AG04450 (cell line): ENCODE measurements around the gene KMT2E. TPM values are rescaled to one million over a fixed set of nuclear protein-coding genes. Genes with fewer than 3 reads are reported as not detected.
"Not testable (repeated sequence)": the region's sequence is repeated elsewhere in the genome, so short reads cannot be mapped to it uniquely, and the experiment has no call there.

Experiments
- CTCF ChIA-PET: fragments of 300-600, 350-600 bp; formaldehyde crosslinking; extraction: SDS; loops from one replicate; lab custom pipeline; 2022; ENCODE audit warnings: antibody characterized with exemption, inconsistent platforms; lab: Charles Lee
- POLR2A ChIA-PET: fragments of 350-600 bp; formaldehyde crosslinking; extraction: SDS; loops from one replicate; lab custom pipeline; 2021; ENCODE audit warnings: antibody characterized with exemption, inconsistent platforms; lab: Yijun Ruan, JAX
- DNase-seq: peaks from one replicate; pipeline ENCODE4 v3.0.0-alpha.2; 2011; ENCODE audit warnings: low read depth, low spot score
- H3K27ac ChIP-seq: one replicate; pipeline ENCODE4 v1.5.1; 2012; ENCODE audit warnings: low read depth, low read length, control low read depth
- H3K27me3 ChIP-seq: one replicate; pipeline ENCODE4 v1.6.0; 2012; ENCODE audit warnings: low read length; ENCODE audit not compliant: control insufficient read depth, insufficient read depth
- H3K4me3 ChIP-seq: 2 replicates; pipeline ENCODE4 v1.5.1; 2011; ENCODE audit warnings: mild to moderate bottlenecking, low read depth, low read length, control low read depth
- H3K9me3 ChIP-seq: 2 replicates; pipeline ENCODE4 v1.5.1; 2012; ENCODE audit warnings: low read length; ENCODE audit not compliant: control insufficient read depth, insufficient read depth
- polyA plus RNA-seq: library from polyadenylated mRNA; depleted of rRNA; stranded (reverse); fragments of >200 nt; gene quantifications from 2 replicates; pipeline ENCODE4 v1.2.3, GENCODE V29; 2011
- TF ChIP-seq, protein P1 (sequence below): IDR thresholded peaks from 2 replicates; pipeline ENCODE4 v1.5.1; 2011; ENCODE audit warnings: low read depth, low read length, control low read depth, inconsistent platforms

Gene KMT2E
- polyA plus RNA-seq, 1 experiment = 13.8 TPM

DNA sequence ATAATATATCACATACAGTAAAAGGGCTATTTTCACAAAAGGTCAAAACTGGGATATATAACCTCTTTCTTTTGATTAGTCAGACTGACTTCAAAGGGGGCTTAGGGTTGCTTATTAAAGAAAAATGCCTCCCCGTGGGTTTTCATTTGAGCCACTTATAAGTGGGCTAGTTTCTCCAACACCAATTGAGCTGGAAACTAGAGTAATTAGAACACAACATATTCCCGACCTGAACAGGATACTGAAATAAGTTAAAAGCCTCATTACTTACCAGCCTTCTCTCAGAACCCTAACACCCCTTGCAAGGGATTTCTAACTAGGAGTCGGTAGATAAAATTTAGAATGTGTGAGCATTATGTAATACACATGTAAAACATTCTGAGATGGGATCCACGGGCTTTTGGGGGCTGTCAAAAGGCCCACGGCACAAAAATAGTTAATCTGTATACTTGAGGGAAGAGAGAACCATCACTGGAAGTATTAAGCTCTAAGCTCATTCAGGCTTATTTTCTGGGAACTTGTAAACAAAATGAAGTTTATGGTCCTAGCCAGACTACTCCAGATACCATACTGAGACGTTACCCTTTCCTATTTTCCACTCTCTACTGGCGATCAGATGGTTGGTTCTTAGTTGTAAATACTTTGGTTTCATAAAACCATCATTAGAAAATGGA lies 29.3 kb upstream of the KMT2E start:
- Histone ChIP-seq H3K27me3 (no peaks in the 10 kb centered on the region), H3K9me3 (no peaks in the 10 kb centered on the region), H3K27ac (peak overlapping the region; percentile 97), H3K4me3 (peak overlapping the region; percentile 70)
- DNase-seq = no peak
- ChIA-PET CTCF (interaction anchor here (1.0 to 1.1 kb wide), 2 partner anchors 17 to 66 kb away, joined by 3 to 4 read pairs; no protein-coding TSS in a partner anchor), POLR2A (interaction anchor here (0.6 to 4.1 kb wide), 4 partner anchors 12 to 499 kb away, joined by 3 to 31 read pairs (median 14); partner anchors contain the start of gene KMT2E)
- TF ChIP-seq, protein P1, sequence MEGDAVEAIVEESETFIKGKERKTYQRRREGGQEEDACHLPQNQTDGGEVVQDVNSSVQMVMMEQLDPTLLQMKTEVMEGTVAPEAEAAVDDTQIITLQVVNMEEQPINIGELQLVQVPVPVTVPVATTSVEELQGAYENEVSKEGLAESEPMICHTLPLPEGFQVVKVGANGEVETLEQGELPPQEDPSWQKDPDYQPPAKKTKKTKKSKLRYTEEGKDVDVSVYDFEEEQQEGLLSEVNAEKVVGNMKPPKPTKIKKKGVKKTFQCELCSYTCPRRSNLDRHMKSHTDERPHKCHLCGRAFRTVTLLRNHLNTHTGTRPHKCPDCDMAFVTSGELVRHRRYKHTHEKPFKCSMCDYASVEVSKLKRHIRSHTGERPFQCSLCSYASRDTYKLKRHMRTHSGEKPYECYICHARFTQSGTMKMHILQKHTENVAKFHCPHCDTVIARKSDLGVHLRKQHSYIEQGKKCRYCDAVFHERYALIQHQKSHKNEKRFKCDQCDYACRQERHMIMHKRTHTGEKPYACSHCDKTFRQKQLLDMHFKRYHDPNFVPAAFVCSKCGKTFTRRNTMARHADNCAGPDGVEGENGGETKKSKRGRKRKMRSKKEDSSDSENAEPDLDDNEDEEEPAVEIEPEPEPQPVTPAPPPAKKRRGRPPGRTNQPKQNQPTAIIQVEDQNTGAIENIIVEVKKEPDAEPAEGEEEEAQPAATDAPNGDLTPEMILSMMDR = no peak

DNA sequence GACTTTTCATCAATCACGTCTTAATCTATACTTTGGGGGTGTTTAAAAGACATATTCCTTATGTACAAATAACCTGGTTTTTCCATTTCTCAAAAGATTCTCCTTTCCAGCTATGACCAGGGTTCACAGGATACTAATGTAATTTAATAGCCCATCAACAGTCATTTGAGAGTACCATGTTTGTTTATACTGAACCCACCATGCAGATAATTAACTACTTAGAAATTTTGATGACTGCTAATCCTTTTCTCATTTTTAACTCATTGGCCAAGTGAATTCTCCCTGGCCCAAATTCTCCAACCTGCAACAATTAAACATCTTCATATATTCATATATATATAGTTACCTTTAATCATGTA lies 28.8 kb upstream of the KMT2E start:
- H3K9me3 ChIP-seq = no peaks in the 10 kb centered on the region
- CTCF ChIA-PET = interaction anchor here (1.1 kb wide), 1 partner anchor 17 kb away, joined by 4 read pairs; no protein-coding TSS in a partner anchor
- POLR2A ChIA-PET = interaction anchor here (0.6 to 4.1 kb wide), 3 partner anchors 25 to 498 kb away, joined by 3 to 31 read pairs (median 16); partner anchors contain the start of gene KMT2E
- no peaks in the 10 kb centered on the region for H3K27me3 ChIP-seq
- TF ChIP-seq, protein P1 = no peak
- H3K4me3 ChIP-seq = no peak overlapping the region
- DNase-seq = no peak
- no peak overlapping the region for H3K27ac ChIP-seq

DNA sequence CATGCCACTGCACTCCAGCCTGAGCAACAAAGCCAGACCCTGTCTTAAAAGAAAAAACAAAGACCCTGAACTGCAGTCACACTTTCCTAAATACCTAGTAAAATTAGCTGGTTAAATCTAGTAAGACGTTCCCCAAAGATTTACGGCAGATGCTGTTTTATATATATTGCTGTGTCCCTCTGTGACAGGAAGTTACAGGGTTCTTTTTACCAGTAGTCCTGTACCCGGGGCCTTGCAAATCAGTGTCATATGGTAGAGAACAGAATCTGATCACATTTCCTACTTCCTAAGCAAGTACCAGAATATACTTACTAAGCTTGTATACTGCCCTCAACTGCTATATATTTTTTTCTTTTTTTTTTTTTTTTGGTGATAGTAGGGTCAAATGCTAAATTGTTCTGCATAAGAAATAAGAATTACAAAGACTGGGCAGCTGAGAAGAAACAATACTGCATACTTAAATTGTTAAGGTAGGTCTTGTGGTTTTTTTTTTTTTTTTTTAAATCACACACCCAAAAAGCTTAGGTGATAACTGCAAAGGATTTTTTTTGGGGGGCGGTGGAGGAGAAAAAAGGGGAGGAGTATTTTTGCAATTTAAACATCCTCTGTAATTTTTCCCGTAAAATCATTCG lies 27.3 kb upstream of the KMT2E start:
- TF ChIP-seq, protein P1 = no peak
- ChIA-PET CTCF (interaction anchor here (0.6 to 0.7 kb wide), 3 partner anchors 37 to 1069 kb away, joined by 3 to 5 read pairs (median 5); no protein-coding TSS in a partner anchor), POLR2A (interaction anchor here (0.6 to 1.0 kb wide), 4 partner anchors 12 to 27 kb away, joined by 3 to 9 read pairs (median 4); no protein-coding TSS in a partner anchor)
- Histone ChIP-seq H3K4me3 (no peak overlapping the region), H3K27me3 (no peaks in the 10 kb centered on the region), H3K27ac (no peak overlapping the region), H3K9me3 (no peaks in the 10 kb centered on the region)
- no peak for DNase-seq

DNA sequence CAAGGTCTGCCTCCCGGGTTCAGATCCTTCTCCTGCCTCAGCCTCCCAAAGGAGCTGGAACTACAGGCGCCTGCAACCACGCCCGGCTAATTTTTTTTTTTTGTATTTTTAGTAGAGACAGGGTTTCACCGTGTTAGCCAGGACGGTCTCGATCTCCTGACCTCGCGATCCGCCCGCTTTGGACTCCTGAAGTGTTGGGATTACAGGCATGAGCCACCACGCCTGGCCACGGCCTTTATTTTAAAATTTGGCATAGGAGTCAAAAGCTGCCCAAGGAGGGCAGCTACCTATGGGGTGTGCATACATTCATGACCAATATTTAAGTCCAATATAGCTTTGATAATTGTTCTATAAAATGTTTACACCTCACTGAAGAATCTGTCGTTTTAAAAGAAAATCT lies 26.6 kb upstream of the KMT2E start:
- not testable (repeated sequence) for H3K4me3 ChIP-seq, H3K27me3 ChIP-seq, H3K27ac ChIP-seq, DNase-seq, H3K9me3 ChIP-seq
- ChIA-PET POLR2A (interaction anchor here (0.6 to 1.1 kb wide), 5 partner anchors 11 to 31 kb away, joined by 3 to 9 read pairs (median 3); no protein-coding TSS in a partner anchor), CTCF (interaction anchor here (0.5 to 0.7 kb wide), 5 partner anchors 38 to 1069 kb away, joined by 3 to 7 read pairs (median 5); no protein-coding TSS in a partner anchor)

DNA sequence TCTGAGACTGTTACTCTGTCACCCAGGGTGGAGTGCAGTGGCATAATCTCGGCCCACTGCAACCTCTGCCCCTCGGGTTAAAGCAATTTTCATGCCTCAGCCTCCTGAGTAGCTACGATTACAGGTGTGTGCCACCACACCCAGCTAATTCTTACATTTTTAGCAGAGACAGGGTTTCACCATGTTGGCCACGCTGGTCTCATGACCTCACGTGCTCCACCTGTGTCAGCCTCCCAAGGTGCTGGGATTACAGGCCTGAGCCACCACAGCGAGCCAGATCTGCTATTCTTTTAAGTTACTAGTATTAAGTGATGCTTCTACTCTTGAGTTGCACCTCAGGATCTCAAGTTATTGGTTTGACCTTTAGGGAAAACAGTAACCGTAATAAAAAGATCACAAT lies 23.0 kb upstream of the KMT2E start:
- TF ChIP-seq, protein P1 = no peak
- Histone ChIP-seq H3K9me3 (no peaks in the 10 kb centered on the region), H3K27me3 (no peaks in the 10 kb centered on the region), H3K27ac (no peak overlapping the region), H3K4me3 (no peak overlapping the region)
- ChIA-PET CTCF (interaction anchor here (0.7 to 1.3 kb wide), 2 partner anchors 19 to 83 kb away, joined by 4 to 7 read pairs; no protein-coding TSS in a partner anchor), POLR2A (interaction anchor here (0.6 to 0.9 kb wide), 2 partner anchors 14 to 21 kb away, joined by 3 to 5 read pairs; no protein-coding TSS in a partner anchor)
- no peak for DNase-seq
